ENCODE results near the gene MERTK. TPM values are rescaled to one million over a fixed set of nuclear protein-coding genes. Genes with fewer than 3 reads are reported as not detected.
"Not testable (repeated sequence)": the region's sequence is repeated elsewhere in the genome, so short reads cannot be mapped to it uniquely, and the experiment has no call there.

The MERTK gene
- total and polyA plus RNA-seq, 2 donors (not counting 1 experiment from before 2014, with no cell fraction given): 0.34 to 6.6 TPM

DNA sequence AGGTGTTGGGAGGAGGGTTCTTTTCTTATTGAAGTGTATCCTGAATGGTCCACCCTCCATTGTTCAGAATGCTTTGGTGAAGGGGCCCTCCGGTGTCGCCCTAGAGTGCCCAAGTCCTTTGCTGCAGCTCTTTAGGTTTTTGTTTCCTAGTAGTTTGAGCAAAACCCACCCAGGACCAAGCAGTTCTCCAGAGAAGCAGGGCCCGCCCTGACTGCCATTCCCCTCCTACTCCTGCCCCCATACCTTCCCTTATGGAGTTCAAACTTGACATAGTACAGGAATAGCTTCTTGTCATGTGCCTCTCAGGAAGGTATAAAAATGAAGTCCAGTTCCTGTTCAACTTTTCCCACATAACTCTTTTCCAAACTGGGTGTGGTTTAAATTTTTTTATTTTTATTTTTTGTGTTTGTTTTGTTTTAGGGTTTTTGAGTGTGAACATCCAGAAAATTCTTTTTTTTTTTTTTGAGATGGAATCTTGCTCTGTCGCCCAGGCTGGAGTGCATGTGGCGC, 5.6 kb downstream of the MERTK start:
- H3K9ac ChIP-seq (ENCODE audit: insufficient read depth, low read length): no peak overlapping the region
- no peaks in the 10 kb centered on the region for H4K20me1 ChIP-seq (ENCODE audit: control insufficient read depth, extremely low read depth, insufficient read depth, low read length)

DNA sequence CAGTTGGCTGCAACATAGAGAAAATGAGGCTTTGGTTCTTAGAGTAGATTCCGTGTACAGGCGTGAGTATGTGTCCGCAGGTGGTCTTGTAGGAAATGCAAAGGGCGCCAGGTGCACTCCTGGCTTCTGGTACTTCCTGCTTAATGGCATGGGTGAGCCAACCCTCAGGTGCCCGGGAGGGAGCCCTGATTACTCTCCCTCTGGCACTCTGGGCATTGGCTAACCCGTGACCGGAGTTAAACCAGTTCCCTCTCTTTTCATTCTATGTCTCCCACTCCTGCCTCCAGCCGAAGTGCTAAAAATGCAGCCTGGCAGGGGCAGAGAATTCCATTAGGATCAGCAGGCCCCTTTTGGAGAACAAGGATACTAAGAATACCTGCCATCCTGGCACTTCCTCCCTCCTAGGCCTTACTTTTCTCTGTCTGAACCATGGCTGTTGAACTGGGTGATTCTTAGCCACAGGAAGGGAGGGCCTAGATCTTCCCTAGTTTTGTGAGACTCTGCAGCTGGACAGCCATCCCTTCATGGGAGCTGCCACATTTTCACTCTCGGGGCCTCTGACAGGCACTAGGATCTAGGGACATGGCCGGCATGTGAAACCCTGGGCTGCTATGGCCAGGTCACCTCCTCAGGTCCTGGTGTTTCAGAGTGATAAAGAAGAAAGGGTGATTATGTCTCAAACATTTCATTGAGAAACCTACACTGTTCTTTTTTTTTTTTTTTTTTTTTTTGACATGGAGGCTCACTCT, 6.5 kb downstream of the MERTK start:
- Histone ChIP-seq H3K4me1 (ENCODE audit: control insufficient read depth, extremely low read depth, insufficient read depth, low read length) (no peaks in the 10 kb centered on the region), H2AFZ (ENCODE audit: low read length) (no peak overlapping the region), H4K20me1 (ENCODE audit: control insufficient read depth, extremely low read depth, insufficient read depth, low read length) (no peaks in the 10 kb centered on the region), H3K4me2 (ENCODE audit: extremely low read depth, insufficient read depth, low read length) (no peak overlapping the region), H3K79me2 (ENCODE audit: control insufficient read depth, insufficient read depth, low read length) (no peaks in the 10 kb centered on the region), H3K4me3 (replicated peaks in 1 of 4; ENCODE audit: control extremely low read depth in 1 of 4, insufficient read depth in 1 of 4, low read depth in 3 of 4, low read length in 4 of 4) (no peak overlapping the region), H3K9me3 (ENCODE audit: control insufficient read depth, insufficient read depth, low read depth, low read length) (no peaks in the 10 kb centered on the region), H3K27me3 (ENCODE audit: control insufficient read depth, insufficient read depth, low read length) (peaks cover 4% of the 10 kb centered on the region), H3K27ac (ENCODE audit: insufficient read depth, low read length) (no peak overlapping the region), H3K9ac (ENCODE audit: insufficient read depth, low read length) (no peak overlapping the region), H3K36me3 (ENCODE audit: control insufficient read depth, insufficient read depth, low read length) (no peaks in the 10 kb centered on the region)
- TF ChIP-seq EZH2 (IDR thresholded peaks at IDR 0.05; ENCODE audit: low read length, missing control alignments): no peak
- TF ChIP-seq, protein P1, sequence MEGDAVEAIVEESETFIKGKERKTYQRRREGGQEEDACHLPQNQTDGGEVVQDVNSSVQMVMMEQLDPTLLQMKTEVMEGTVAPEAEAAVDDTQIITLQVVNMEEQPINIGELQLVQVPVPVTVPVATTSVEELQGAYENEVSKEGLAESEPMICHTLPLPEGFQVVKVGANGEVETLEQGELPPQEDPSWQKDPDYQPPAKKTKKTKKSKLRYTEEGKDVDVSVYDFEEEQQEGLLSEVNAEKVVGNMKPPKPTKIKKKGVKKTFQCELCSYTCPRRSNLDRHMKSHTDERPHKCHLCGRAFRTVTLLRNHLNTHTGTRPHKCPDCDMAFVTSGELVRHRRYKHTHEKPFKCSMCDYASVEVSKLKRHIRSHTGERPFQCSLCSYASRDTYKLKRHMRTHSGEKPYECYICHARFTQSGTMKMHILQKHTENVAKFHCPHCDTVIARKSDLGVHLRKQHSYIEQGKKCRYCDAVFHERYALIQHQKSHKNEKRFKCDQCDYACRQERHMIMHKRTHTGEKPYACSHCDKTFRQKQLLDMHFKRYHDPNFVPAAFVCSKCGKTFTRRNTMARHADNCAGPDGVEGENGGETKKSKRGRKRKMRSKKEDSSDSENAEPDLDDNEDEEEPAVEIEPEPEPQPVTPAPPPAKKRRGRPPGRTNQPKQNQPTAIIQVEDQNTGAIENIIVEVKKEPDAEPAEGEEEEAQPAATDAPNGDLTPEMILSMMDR (conservative IDR thresholded peaks at IDR 0.05 in 1 of 2, IDR thresholded peaks at IDR 0.05 in 1 of 2; ENCODE audit: low read depth in 1 of 2, low read length in 2 of 2): no peak
- DNase-seq (ENCODE audit: low read depth in 2 of 2): no peak

More for the DNA sequence above, 5.6 kb downstream of the MERTK start:
- Histone ChIP-seq H3K4me2 (ENCODE audit: extremely low read depth, insufficient read depth, low read length) (no peak overlapping the region), H3K4me3 (replicated peaks in 1 of 4; ENCODE audit: control extremely low read depth in 1 of 4, insufficient read depth in 1 of 4, low read depth in 3 of 4, low read length in 4 of 4) (no peak overlapping the region), H3K27me3 (ENCODE audit: control insufficient read depth, insufficient read depth, low read length) (peaks cover 8% of the 10 kb centered on the region), H3K4me1 (ENCODE audit: control insufficient read depth, extremely low read depth, insufficient read depth, low read length) (no peaks in the 10 kb centered on the region), H3K27ac (ENCODE audit: insufficient read depth, low read length) (no peak overlapping the region), H3K36me3 (ENCODE audit: control insufficient read depth, insufficient read depth, low read length) (no peaks in the 10 kb centered on the region), H3K9me3 (ENCODE audit: control insufficient read depth, insufficient read depth, low read depth, low read length) (no peaks in the 10 kb centered on the region), H2AFZ (ENCODE audit: low read length) (no peak overlapping the region), H3K79me2 (ENCODE audit: control insufficient read depth, insufficient read depth, low read length) (no peaks in the 10 kb centered on the region)
- no peak for TF ChIP-seq EZH2 (IDR thresholded peaks at IDR 0.05; ENCODE audit: low read length, missing control alignments)
- TF ChIP-seq, protein P1 (conservative IDR thresholded peaks at IDR 0.05 in 1 of 2, IDR thresholded peaks at IDR 0.05 in 1 of 2; ENCODE audit: low read depth in 1 of 2, low read length in 2 of 2): no peak
- DNase-seq (ENCODE audit: low read depth in 2 of 2): no peak

DNA sequence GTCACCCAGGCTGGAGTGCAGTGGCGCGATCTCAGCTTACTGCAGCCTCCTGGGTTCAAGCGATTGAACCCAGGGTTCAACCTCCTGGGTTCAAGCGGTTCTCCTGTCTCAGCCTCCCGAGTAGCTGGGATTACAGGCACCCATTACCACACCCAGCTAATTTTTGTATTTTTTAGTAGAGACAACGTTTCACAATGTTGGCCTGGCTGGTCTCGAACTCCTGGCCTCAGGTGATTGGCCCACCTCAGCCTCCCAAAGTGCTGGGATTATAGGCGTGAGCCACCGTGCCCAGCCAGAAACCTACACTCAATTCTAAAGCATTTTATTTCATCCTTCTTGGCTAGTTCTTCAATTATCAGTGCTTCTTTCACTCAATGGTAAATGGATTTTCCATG, 7.1 kb downstream of the MERTK start:
- H3K4me3 ChIP-seq (replicated peaks in 1 of 4; ENCODE audit: control extremely low read depth in 1 of 4, insufficient read depth in 1 of 4, low read depth in 3 of 4, low read length in 4 of 4); H3K79me2 ChIP-seq (ENCODE audit: control insufficient read depth, insufficient read depth, low read length); H3K9me3 ChIP-seq (ENCODE audit: control insufficient read depth, insufficient read depth, low read depth, low read length); H4K20me1 ChIP-seq (ENCODE audit: control insufficient read depth, extremely low read depth, insufficient read depth, low read length); H3K9ac ChIP-seq (ENCODE audit: insufficient read depth, low read length); H3K36me3 ChIP-seq (ENCODE audit: control insufficient read depth, insufficient read depth, low read length); DNase-seq (ENCODE audit: low read depth in 2 of 2); H2AFZ ChIP-seq (ENCODE audit: low read length); H3K27me3 ChIP-seq (ENCODE audit: control insufficient read depth, insufficient read depth, low read length); H3K4me2 ChIP-seq (ENCODE audit: extremely low read depth, insufficient read depth, low read length); H3K4me1 ChIP-seq (ENCODE audit: control insufficient read depth, extremely low read depth, insufficient read depth, low read length); H3K27ac ChIP-seq (ENCODE audit: insufficient read depth, low read length): not testable (repeated sequence)
